ENCODE measurements around the gene SPATS2. TPM values are rescaled to one million over a fixed set of nuclear protein-coding genes. Genes with fewer than 3 reads are reported as not detected.

The SPATS2 gene
- total RNA-seq, 1 experiment from 2014 or later = 74.2 TPM

DNA sequence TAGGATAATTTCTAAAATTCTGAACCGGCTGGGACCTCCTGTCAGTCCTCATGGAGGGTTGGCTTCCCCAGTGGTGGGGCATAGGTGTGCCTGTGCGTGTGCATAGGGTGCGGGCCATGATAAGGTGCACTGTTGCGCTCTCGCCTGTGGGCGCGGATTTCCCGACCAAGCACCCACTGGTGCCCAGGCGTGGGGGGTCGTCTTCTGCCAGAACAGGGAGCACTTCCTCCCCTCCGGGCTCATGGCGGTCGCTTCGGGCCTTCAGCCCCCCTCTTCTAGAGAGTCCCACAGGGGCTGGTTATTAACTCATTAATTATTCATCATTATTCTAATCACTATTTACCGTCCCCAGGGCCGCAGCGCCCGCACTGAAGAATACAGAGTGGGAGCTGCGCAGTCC, 33.0 kb upstream of the SPATS2 start:
- POLR2A ChIA-PET = interaction anchor here (1.3 to 1.4 kb wide), 2 partner anchors 9 to 12 kb away, joined by 3 to 5 read pairs; partner anchors contain the start of gene TROAP
- no peak for TF ChIP-seq SIN3A (IDR thresholded peaks at IDR 0.05; ENCODE audit: low read depth)
- no peak for TF ChIP-seq POLR2AphosphoS5 (IDR thresholded peaks at IDR 0.05; ENCODE audit: low read depth, low read length)
- no peak for TF ChIP-seq FOSL1 (IDR thresholded peaks at IDR 0.05; ENCODE audit: low read depth)
- TF ChIP-seq ELF1 (IDR thresholded peaks at IDR 0.05; ENCODE audit: borderline replicate concordance, low read depth) = no peak
- TF ChIP-seq JUND (IDR thresholded peaks at IDR 0.05) = no peak
- TF ChIP-seq, protein P1, sequence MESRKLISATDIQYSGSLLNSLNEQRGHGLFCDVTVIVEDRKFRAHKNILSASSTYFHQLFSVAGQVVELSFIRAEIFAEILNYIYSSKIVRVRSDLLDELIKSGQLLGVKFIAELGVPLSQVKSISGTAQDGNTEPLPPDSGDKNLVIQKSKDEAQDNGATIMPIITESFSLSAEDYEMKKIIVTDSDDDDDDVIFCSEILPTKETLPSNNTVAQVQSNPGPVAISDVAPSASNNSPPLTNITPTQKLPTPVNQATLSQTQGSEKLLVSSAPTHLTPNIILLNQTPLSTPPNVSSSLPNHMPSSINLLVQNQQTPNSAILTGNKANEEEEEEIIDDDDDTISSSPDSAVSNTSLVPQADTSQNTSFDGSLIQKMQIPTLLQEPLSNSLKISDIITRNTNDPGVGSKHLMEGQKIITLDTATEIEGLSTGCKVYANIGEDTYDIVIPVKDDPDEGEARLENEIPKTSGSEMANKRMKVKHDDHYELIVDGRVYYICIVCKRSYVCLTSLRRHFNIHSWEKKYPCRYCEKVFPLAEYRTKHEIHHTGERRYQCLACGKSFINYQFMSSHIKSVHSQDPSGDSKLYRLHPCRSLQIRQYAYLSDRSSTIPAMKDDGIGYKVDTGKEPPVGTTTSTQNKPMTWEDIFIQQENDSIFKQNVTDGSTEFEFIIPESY (IDR thresholded peaks at IDR 0.05; ENCODE audit: extremely low read depth, insufficient replicate concordance, low read length) = no peak
- TF ChIP-seq POLR2A (IDR thresholded peaks at IDR 0.05; ENCODE audit: borderline replicate concordance, extremely low read depth, insufficient read depth, insufficient read length) = no peak
- no peak for TF ChIP-seq ZFX (IDR thresholded peaks at IDR 0.05)
- TF ChIP-seq TCF7L2 (IDR thresholded peaks at IDR 0.05; ENCODE audit: borderline replicate concordance, extremely low read depth, insufficient read depth, insufficient read length) = no peak
- TF ChIP-seq, protein P2, sequence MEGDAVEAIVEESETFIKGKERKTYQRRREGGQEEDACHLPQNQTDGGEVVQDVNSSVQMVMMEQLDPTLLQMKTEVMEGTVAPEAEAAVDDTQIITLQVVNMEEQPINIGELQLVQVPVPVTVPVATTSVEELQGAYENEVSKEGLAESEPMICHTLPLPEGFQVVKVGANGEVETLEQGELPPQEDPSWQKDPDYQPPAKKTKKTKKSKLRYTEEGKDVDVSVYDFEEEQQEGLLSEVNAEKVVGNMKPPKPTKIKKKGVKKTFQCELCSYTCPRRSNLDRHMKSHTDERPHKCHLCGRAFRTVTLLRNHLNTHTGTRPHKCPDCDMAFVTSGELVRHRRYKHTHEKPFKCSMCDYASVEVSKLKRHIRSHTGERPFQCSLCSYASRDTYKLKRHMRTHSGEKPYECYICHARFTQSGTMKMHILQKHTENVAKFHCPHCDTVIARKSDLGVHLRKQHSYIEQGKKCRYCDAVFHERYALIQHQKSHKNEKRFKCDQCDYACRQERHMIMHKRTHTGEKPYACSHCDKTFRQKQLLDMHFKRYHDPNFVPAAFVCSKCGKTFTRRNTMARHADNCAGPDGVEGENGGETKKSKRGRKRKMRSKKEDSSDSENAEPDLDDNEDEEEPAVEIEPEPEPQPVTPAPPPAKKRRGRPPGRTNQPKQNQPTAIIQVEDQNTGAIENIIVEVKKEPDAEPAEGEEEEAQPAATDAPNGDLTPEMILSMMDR (IDR thresholded peaks at IDR 0.05 in 2 of 3, conservative IDR thresholded peaks at IDR 0.05 in 1 of 3; ENCODE audit: borderline replicate concordance in 1 of 3, insufficient read depth in 1 of 3, low read depth in 2 of 3, low read length in 2 of 3) = no peak
- TF ChIP-seq EZH2phosphoT487 (IDR thresholded peaks at IDR 0.05; ENCODE audit: borderline replicate concordance) = no peak
- no peak for TF ChIP-seq RAD21 (IDR thresholded peaks at IDR 0.05; ENCODE audit: low read depth)
- TF ChIP-seq CBX3 (IDR thresholded peaks at IDR 0.05; ENCODE audit: low read depth) = no peak
- TF ChIP-seq EGR1 (IDR thresholded peaks at IDR 0.05; ENCODE audit: low read depth) = no peak
- DNase-seq (ENCODE audit: low read depth, low spot score) = no peak
- CTCF ChIA-PET = interaction anchor here (1.2 to 3.5 kb wide), 2 partner anchors 8 to 11 kb away, joined by 3 to 45 read pairs; partner anchors contain the start of gene TROAP
- intact Hi-C loops (cut with micrococcal nuclease) = no loop called here
- no peak overlapping the region for H3K4me2 ChIP-seq (ENCODE audit: low read length)
- no peaks in the 10 kb centered on the region for H3K9me2 ChIP-seq (ENCODE audit: insufficient read depth)
- H3K4me3 ChIP-seq (replicated peaks in 1 of 2; ENCODE audit: low read depth in 1 of 2, low read length in 2 of 2) = no peak overlapping the region
- H3K27ac ChIP-seq (ENCODE audit: low read depth, low read length) = no peak overlapping the region
- peaks cover 7 to 35% of the 10 kb centered on the region in 2 experiments for H3K4me1 ChIP-seq (ENCODE audit: control insufficient read depth in 1 of 2, insufficient read depth in 2 of 2, low read length in 2 of 2)
- RAD21 ChIA-PET (ENCODE audit: low non-redundant PET in 1 of 2, low total read pairs in 2 of 2, uncharacterized antibody in 2 of 2, unreplicated experiment in 2 of 2) = no interaction called here
- BruUV-seq (replicated peaks) = no TSS peak
- no peak overlapping the region for H2AFZ ChIP-seq (ENCODE audit: low read depth, low read length, poor library complexity, severe bottlenecking)
- H3K27me3 ChIP-seq (ENCODE audit: insufficient read depth, low read length) = no peaks in the 10 kb centered on the region
- peaks cover 2 to 14% of the 10 kb centered on the region in 2 experiments; a peak in 2 of 4 replicates for H3K36me3 ChIP-seq (ENCODE audit: control insufficient read depth in 1 of 2, insufficient read depth in 2 of 2, low read length in 2 of 2)
- no peak overlapping the region for H3K9ac ChIP-seq (ENCODE audit: low read length)
- H3K9me3 ChIP-seq (ENCODE audit: control insufficient read depth in 1 of 2, insufficient read depth in 1 of 2, low read depth in 1 of 2, low read length in 2 of 2) = no peaks in the 10 kb centered on the region
- no peak for ATAC-seq
- H3K79me2 ChIP-seq (ENCODE audit: insufficient read depth, low read length) = no peaks in the 10 kb centered on the region
- no peaks in the 10 kb centered on the region for H4K20me1 ChIP-seq (ENCODE audit: insufficient read depth)
